ENCODE results near the gene CITED4. TPM values are rescaled to one million over a fixed set of nuclear protein-coding genes. Genes with fewer than 3 reads are reported as not detected.

CITED4 gene
- total RNA-seq, 1 experiment from 2014 or later = 0.72 TPM

Other genes with a start within 250 kb of the CITED4 start
- gene RIMS3, start 196.7 kb downstream of the CITED4 start, total RNA-seq (2014; rRNA removed; shearing (Covaris generic)) = 0.84 and 2.1 TPM in 2 replicates
- 26.1 and 42.6 TPM in 2 replicates for gene NFYC, start 170.7 kb downstream of the CITED4 start, total RNA-seq (2014; rRNA removed; shearing (Covaris generic))
- not detected in 2 replicates for gene KCNQ4, start 78.6 kb downstream of the CITED4 start, total RNA-seq (2014; rRNA removed; shearing (Covaris generic))
- 23.5 and 25.6 TPM in 2 replicates for gene CTPS1, start 117.3 kb upstream of the CITED4 start, total RNA-seq (2014; rRNA removed; shearing (Covaris generic))
- gene SLFNL1, start 159.4 kb upstream of the CITED4 start, total RNA-seq (2014; rRNA removed; shearing (Covaris generic)) = 0.12 TPM in 1 of 2 replicates, not detected in the other

Measured in RPMI7951 (cell line).